ENCODE results near the gene ITLN1.

DNA sequence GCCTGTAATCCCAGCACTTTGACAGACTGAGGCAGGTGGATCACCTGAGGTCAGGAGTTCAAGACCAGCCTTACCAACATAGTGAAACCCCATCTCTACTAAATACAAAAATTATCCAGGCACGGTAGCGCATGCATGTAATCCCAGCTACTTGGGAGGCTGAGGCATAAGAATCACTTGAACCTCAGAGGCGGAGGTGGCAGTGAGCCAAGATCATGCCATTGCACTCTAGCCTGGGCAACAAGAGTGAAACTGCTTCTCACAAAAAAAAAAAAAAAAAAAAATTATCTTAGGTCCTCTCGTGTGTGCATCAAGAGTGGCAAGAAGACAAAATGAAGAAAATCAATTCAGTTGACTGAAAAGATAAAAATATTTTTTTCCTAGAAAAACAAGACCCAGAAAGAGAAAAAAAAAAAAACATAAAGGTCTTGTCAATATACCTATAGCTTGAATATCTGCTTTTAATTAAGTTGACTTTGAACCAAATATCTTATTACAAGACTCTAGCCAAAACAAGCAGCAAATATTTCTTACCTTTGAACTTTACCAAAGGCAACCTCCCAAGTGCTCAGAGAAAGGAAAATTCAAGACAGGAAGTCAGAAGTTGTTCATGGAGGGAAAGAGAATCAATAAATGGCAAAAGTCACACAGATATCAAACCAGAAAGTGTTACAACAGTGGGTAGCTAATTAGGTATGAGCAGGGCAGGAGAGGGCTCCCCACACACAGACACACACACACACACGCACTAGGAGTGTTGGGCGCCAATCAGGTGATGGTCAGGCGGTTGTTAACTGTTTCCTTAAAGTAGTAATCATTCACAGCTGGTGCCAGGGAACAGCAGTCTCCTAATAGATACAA is 40.0 kb upstream of the ITLN1 start:
- TF ChIP-seq, protein P1, sequence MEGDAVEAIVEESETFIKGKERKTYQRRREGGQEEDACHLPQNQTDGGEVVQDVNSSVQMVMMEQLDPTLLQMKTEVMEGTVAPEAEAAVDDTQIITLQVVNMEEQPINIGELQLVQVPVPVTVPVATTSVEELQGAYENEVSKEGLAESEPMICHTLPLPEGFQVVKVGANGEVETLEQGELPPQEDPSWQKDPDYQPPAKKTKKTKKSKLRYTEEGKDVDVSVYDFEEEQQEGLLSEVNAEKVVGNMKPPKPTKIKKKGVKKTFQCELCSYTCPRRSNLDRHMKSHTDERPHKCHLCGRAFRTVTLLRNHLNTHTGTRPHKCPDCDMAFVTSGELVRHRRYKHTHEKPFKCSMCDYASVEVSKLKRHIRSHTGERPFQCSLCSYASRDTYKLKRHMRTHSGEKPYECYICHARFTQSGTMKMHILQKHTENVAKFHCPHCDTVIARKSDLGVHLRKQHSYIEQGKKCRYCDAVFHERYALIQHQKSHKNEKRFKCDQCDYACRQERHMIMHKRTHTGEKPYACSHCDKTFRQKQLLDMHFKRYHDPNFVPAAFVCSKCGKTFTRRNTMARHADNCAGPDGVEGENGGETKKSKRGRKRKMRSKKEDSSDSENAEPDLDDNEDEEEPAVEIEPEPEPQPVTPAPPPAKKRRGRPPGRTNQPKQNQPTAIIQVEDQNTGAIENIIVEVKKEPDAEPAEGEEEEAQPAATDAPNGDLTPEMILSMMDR (IDR thresholded peaks at IDR 0.05): no peak
- no peak for TF ChIP-seq POLR2A (IDR thresholded peaks at IDR 0.05)
